HUES64 (cell line): ENCODE measurements around the gene IGBP1.

Experiments
- H3K27ac ChIP-seq: 2 replicates; pipeline ENCODE4 v1.7.0; 2013; ENCODE audit warnings: low read depth, low read length, inconsistent platforms
- H3K27me3 ChIP-seq: 2 replicates; pipeline ENCODE4 v1.6.1; 2013; ENCODE audit warnings: mild to moderate bottlenecking, low read length; ENCODE audit not compliant: insufficient read depth
- H3K36me3 ChIP-seq: 2 replicates; pipeline ENCODE4 v1.6.1; 2013; ENCODE audit warnings: mild to moderate bottlenecking, low read length; ENCODE audit not compliant: insufficient read depth
- H3K4me1 ChIP-seq: 2 replicates; pipeline ENCODE4 v1.6.1; 2013; ENCODE audit warnings: mild to moderate bottlenecking, low read length, moderate library complexity; ENCODE audit not compliant: insufficient read depth
- H3K4me3 ChIP-seq: 2 replicates; pipeline ENCODE4 v1.5.1; 2013; ENCODE audit warnings: mild to moderate bottlenecking, low read length, moderate library complexity
- H3K9ac ChIP-seq: 2 replicates; pipeline ENCODE4 v1.6.1; 2013; ENCODE audit warnings: mild to moderate bottlenecking, low read depth, low read length
- H3K9me3 ChIP-seq: 2 replicates; pipeline ENCODE4 v1.6.1; 2013; ENCODE audit warnings: low read depth, low read length; ENCODE audit not compliant: insufficient read depth
- WGBS: fragments of 150-250, 120-280 bp; methylation state at CpG from one replicate; pipeline ENCODE4 v1.1.7; 2013; ENCODE audit warnings: missing lambda C conversion rate; 5-methylcytosine and 5-hydroxymethylcytosine counted together

Gene IGBP1

GRCh38 chrX:70168238-70169188 lies 35.3 kb downstream of the IGBP1 start:
- peaks cover 51% of the 10 kb centered on the region for H3K4me1 ChIP-seq

GRCh38 chrX:70169281-70169680 lies 36.0 kb downstream of the IGBP1 start:
- no peaks in the 10 kb centered on the region for H3K27me3 ChIP-seq
- no peaks in the 10 kb centered on the region for H3K9me3 ChIP-seq
- H3K4me3 ChIP-seq, result peak overlapping the region; percentile 31; the same call in 1 of the 2 replicates
- H3K9ac ChIP-seq, result no peak overlapping the region; the same call in 1 of the 2 replicates
- peaks cover 17% of the 10 kb centered on the region for H3K36me3 ChIP-seq
- H3K4me1 ChIP-seq, result peaks cover 51% of the 10 kb centered on the region
- 64% methylated on average over 7 of the region's 7 CpGs for WGBS
- peak overlapping the region; percentile 80; the same call in 1 of the 2 replicates for H3K27ac ChIP-seq

More at GRCh38 chrX:70168238-70169188, 35.3 kb downstream of the IGBP1 start:
- no peaks in the 10 kb centered on the region for H3K9me3 ChIP-seq
- peak overlapping the region; percentile 31 for H3K4me3 ChIP-seq
- no peaks in the 10 kb centered on the region for H3K27me3 ChIP-seq
- peak overlapping the region; percentile 80 for H3K27ac ChIP-seq
- H3K36me3 ChIP-seq, result peaks cover 18% of the 10 kb centered on the region
- peak overlapping the region; percentile 47; the same call in 1 of the 2 replicates for H3K9ac ChIP-seq
- 31% methylated on average over 9 of the region's 11 CpGs for WGBS

GRCh38 chrX:70171624-70172023 lies 38.4 kb downstream of the IGBP1 start:
- H3K9ac ChIP-seq, result peak overlapping the region; percentile 47; the same call in 1 of the 2 replicates
- H3K4me3 ChIP-seq, result no peak overlapping the region
- H3K9me3 ChIP-seq, result no peaks in the 10 kb centered on the region
- WGBS, result 64% methylated on average over 2 of the region's 2 CpGs
- H3K27ac ChIP-seq, result peak overlapping the region; percentile 88
- H3K27me3 ChIP-seq, result no peaks in the 10 kb centered on the region
- no peaks in the 10 kb centered on the region for H3K36me3 ChIP-seq
- H3K4me1 ChIP-seq, result peaks cover 51% of the 10 kb centered on the region

GRCh38 chrX:70172221-70172620 lies 39.0 kb downstream of the IGBP1 start:
- H3K4me3 ChIP-seq, result no peak overlapping the region
- H3K27me3 ChIP-seq, result no peaks in the 10 kb centered on the region
- H3K36me3 ChIP-seq, result no peaks in the 10 kb centered on the region
- WGBS, result 38% methylated on average over 1 of the region's 3 CpGs
- peaks cover 48% of the 10 kb centered on the region for H3K4me1 ChIP-seq
- peak overlapping the region; percentile 12; the same call in 1 of the 2 replicates for H3K27ac ChIP-seq
- no peaks in the 10 kb centered on the region for H3K9me3 ChIP-seq
- no peak overlapping the region for H3K9ac ChIP-seq

DNA sequence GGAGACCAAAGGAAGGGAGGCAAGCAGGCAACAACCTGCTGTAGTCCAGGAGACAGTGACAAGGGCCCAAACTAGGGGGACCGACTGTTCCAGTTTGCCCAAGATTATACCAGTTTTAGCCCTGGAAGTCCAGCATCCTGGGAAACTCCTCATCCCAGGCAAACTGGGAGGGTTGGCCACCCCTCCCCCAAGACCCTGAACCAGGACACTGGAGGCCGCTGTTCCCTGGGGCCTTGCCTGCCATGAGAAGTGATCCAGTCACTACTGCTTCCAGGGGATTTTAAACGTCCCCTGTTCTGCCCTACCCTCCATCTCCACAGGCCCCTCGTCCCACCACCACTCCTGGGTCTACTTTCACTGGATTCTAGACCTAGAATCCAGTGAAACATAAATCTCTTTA lies 39.7 kb downstream of the IGBP1 start:
- WGBS, result 53% methylated on average over 4 of the region's 4 CpGs
- no peak overlapping the region for H3K9ac ChIP-seq
- no peak overlapping the region for H3K4me3 ChIP-seq
- H3K27ac ChIP-seq, result peak overlapping the region; percentile 12; the same call in 1 of the 2 replicates
- H3K36me3 ChIP-seq, result no peaks in the 10 kb centered on the region
- H3K9me3 ChIP-seq, result no peaks in the 10 kb centered on the region
- peaks cover 41% of the 10 kb centered on the region for H3K4me1 ChIP-seq
- H3K27me3 ChIP-seq, result no peaks in the 10 kb centered on the region

GRCh38 chrX:70174754-70175153 lies 41.5 kb downstream of the IGBP1 start:
- 95% methylated on average over 4 of the region's 4 CpGs for WGBS
- Histone ChIP-seq H3K27me3 (no peaks in the 10 kb centered on the region), H3K4me3 (no peak overlapping the region), H3K4me1 (peaks cover 25% of the 10 kb centered on the region), H3K36me3 (no peaks in the 10 kb centered on the region), H3K9ac (no peak overlapping the region), H3K9me3 (no peaks in the 10 kb centered on the region), H3K27ac (no peak overlapping the region)

DNA sequence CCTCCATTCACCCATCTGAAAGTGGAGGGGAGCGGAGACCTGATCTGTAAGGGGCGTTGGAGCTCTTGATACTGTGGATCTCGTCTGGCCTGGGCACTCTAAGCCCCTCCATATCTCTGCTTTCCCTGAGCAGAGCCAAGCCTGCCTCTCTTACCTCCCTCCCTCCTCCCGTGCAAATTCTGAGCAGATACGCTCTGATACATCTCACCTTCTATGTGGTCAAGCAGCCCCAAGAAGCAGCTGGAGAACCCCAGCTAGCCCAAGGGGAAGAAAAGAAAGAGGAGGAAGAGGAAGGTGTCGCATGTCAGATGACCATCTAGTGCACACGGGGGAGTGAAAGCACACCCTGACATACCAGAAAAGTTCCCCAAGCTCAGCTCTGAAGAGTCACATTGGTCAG lies 42.1 kb downstream of the IGBP1 start:
- Histone ChIP-seq H3K9me3 (no peaks in the 10 kb centered on the region), H3K4me1 (peaks cover 25% of the 10 kb centered on the region), H3K9ac (no peak overlapping the region), H3K27ac (no peak overlapping the region), H3K27me3 (no peaks in the 10 kb centered on the region), H3K36me3 (no peaks in the 10 kb centered on the region), H3K4me3 (no peak overlapping the region)
- WGBS, result 94% methylated on average over 6 of the region's 7 CpGs

DNA sequence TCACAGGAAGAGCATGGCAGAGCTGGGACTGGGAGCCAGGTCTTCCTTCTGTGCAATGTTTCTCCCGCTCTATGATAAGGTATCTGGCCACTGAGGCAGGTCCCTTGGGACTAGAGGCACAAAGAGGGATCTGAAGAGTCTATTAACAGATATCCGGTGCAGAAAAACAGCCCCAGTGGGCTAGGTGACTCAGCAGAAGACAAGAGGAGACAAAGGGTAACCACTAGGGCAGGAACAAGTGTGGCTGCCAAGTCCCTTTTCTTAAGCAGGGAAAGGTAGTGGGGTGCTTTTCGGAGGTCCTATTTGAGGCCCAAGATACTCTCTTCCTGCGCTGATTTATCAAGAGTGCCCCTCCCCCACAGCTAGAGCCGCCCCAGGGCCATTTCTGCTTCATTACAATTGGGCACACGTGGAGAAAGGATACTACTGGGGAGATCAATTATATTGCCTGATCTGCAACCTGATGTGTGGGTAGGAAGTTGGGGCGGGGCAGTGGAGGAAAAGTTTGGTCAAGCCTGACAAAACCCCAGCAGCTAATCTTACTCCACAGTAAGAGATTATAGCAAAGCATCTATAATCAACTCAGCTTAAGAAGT lies 43.8 kb downstream of the IGBP1 start, which contains the start of gene DGAT2L6:
Gene DGAT2L6, plus strand, starts transcription at position 546 of the 596 bp plus-strand sequence. CDS start 100 bp downstream, outside the sequence.
- H3K27ac ChIP-seq, result no peak within 1 kb of the TSS
- H3K9me3 ChIP-seq, result no peaks in the 10 kb centered on the region
- H3K4me3 ChIP-seq, result no peak within 1 kb of the TSS
- no peak within 1 kb of the TSS for H3K9ac ChIP-seq
- no peaks in the 10 kb centered on the region for H3K27me3 ChIP-seq
- WGBS, result 70% methylated on average over 5 of the region's 7 CpGs
- no peaks in the 10 kb centered on the region for H3K36me3 ChIP-seq
- peaks cover 14% of the 10 kb centered on the region; the same call in 1 of the 2 replicates for H3K4me1 ChIP-seq

GRCh38 chrX:70183091-70183490 lies 49.8 kb downstream of the IGBP1 start:
- Histone ChIP-seq H3K36me3 (no peaks in the 10 kb centered on the region), H3K4me3 (no peak overlapping the region), H3K9me3 (no peaks in the 10 kb centered on the region), H3K9ac (no peak overlapping the region), H3K27ac (no peak overlapping the region), H3K27me3 (no peaks in the 10 kb centered on the region), H3K4me1 (no peaks in the 10 kb centered on the region)
- WGBS, result 90% methylated on average over 4 of the region's 5 CpGs

DNA sequence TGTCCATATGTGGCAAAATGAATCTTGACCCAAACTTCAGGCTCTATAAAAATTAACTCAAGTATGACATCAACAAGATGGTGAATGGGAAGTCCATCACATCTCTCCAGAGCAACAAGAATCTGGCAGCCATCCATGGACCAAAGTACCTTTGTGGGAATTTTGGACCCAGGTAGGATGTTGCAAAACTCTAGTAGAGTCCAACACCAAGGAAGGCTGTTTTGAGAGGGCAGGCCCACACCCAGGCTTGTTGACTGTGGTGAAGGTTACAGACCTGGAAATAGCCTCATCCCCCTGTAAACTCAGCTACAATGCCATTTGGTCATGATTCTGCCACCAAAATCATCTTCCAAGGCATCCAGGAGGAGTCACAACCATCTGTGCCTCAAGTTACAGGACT lies 57.0 kb downstream of the IGBP1 start:
- Histone ChIP-seq H3K4me1 (no peaks in the 10 kb centered on the region), H3K36me3 (no peaks in the 10 kb centered on the region), H3K4me3 (no peak overlapping the region), H3K27me3 (no peaks in the 10 kb centered on the region), H3K27ac (no peak overlapping the region), H3K9ac (no peak overlapping the region), H3K9me3 (no peaks in the 10 kb centered on the region)
